Measurements from ENCODE around the gene PTGER3.
"Not testable (repeated sequence)": the region's sequence is repeated elsewhere in the genome, so short reads cannot be mapped to it uniquely, and the experiment has no call there.

The PTGER3 gene

GRCh38 chr1:70997793-70998192, 49.8 kb downstream of the PTGER3 start:
- TF ChIP-seq, protein P1, sequence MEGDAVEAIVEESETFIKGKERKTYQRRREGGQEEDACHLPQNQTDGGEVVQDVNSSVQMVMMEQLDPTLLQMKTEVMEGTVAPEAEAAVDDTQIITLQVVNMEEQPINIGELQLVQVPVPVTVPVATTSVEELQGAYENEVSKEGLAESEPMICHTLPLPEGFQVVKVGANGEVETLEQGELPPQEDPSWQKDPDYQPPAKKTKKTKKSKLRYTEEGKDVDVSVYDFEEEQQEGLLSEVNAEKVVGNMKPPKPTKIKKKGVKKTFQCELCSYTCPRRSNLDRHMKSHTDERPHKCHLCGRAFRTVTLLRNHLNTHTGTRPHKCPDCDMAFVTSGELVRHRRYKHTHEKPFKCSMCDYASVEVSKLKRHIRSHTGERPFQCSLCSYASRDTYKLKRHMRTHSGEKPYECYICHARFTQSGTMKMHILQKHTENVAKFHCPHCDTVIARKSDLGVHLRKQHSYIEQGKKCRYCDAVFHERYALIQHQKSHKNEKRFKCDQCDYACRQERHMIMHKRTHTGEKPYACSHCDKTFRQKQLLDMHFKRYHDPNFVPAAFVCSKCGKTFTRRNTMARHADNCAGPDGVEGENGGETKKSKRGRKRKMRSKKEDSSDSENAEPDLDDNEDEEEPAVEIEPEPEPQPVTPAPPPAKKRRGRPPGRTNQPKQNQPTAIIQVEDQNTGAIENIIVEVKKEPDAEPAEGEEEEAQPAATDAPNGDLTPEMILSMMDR (IDR thresholded peaks at IDR 0.05; ENCODE audit: control insufficient read depth, extremely low read depth, insufficient read depth), result no peak
- DNase-seq (ENCODE audit: low read depth), result no peak
- H3K4me3 ChIP-seq (ENCODE audit: low read depth, low read length), result no peak overlapping the region

- TF ChIP-seq, protein P1 (IDR thresholded peaks at IDR 0.05; ENCODE audit: control insufficient read depth, extremely low read depth, insufficient read depth), result no peak
- no peak overlapping the region for H3K4me3 ChIP-seq (ENCODE audit: low read depth, low read length)
- DNase-seq (ENCODE audit: low read depth), result no peak
These were observed 52.8 kb downstream of the PTGER3 start for GRCh38 chr1:70994753-70995268.

DNA sequence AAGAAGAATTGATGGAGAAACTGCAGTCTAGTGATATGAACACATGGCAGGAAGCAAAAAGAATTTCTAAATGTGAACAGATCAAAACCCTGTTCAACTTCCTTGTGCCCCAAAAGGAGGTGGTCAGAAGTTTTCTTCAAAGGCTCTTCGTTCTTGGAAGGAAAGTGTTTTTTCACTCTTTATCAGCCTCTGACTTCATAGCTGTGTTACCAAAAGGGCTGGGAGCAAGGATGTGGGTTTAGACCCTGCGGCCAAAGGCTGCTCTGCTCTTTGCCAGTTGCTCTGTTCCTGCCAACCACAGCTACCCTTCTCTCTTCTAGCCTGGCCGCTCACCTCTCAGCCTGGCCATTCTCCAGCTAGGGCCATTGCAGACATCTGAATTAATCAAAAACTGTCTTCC, 53.8 kb downstream of the PTGER3 start:
- TF ChIP-seq, protein P1 (IDR thresholded peaks at IDR 0.05; ENCODE audit: control insufficient read depth, extremely low read depth, insufficient read depth), result no peak
- no peak overlapping the region for H3K4me3 ChIP-seq (ENCODE audit: low read depth, low read length)
- DNase-seq (ENCODE audit: low read depth), result no peak

- DNase-seq (ENCODE audit: low read depth), result no peak
- TF ChIP-seq, protein P1 (IDR thresholded peaks at IDR 0.05; ENCODE audit: control insufficient read depth, extremely low read depth, insufficient read depth), result no peak
- H3K4me3 ChIP-seq (ENCODE audit: low read depth, low read length), result no peak overlapping the region
These were observed 55.1 kb downstream of the PTGER3 start for GRCh38 chr1:70992521-70992920.

GRCh38 chr1:70990469-70991253, 57.0 kb downstream of the PTGER3 start:
- H3K4me3 ChIP-seq (ENCODE audit: low read depth, low read length), result no peak overlapping the region
- TF ChIP-seq, protein P1 (IDR thresholded peaks at IDR 0.05; ENCODE audit: control insufficient read depth, extremely low read depth, insufficient read depth), result no peak
- no peak for DNase-seq (ENCODE audit: low read depth)

DNA sequence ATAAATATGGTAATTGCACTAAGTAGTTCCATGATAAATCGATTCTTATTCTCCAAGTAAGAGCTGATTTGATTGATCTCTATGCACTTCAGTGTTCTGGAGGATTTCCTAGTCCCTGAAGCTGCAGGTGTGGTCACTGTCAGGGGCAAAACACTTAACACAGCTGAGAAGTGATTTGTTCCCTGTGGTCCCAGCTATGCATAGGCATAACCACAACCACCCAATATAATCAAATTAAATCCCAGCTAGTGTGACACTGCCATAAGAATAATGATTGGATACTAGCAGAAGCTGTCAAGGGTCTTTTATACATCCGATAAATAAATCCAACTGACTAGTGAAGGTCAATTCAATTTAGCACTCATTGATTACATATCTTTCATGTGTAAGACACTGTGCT, 60.1 kb downstream of the PTGER3 start:
- H3K4me3 ChIP-seq (ENCODE audit: low read depth, low read length), result no peak overlapping the region
- TF ChIP-seq, protein P1 (IDR thresholded peaks at IDR 0.05; ENCODE audit: control insufficient read depth, extremely low read depth, insufficient read depth), result no peak
- no peak for DNase-seq (ENCODE audit: low read depth)

- not testable (repeated sequence) for DNase-seq (ENCODE audit: low read depth); H3K4me3 ChIP-seq (ENCODE audit: low read depth, low read length)
These were observed 61.8 kb downstream of the PTGER3 start for GRCh38 chr1:70985776-70986225.

GRCh38 chr1:70985278-70985677, 62.3 kb downstream of the PTGER3 start:
- not testable (repeated sequence) for H3K4me3 ChIP-seq (ENCODE audit: low read depth, low read length); DNase-seq (ENCODE audit: low read depth)
